ENCODE data around the gene P3H1. TPM values are rescaled to one million over a fixed set of nuclear protein-coding genes. Genes with fewer than 3 reads are reported as not detected.

Gene P3H1
- total RNA-seq, 1 experiment from 2014 or later, result 247 TPM

DNA sequence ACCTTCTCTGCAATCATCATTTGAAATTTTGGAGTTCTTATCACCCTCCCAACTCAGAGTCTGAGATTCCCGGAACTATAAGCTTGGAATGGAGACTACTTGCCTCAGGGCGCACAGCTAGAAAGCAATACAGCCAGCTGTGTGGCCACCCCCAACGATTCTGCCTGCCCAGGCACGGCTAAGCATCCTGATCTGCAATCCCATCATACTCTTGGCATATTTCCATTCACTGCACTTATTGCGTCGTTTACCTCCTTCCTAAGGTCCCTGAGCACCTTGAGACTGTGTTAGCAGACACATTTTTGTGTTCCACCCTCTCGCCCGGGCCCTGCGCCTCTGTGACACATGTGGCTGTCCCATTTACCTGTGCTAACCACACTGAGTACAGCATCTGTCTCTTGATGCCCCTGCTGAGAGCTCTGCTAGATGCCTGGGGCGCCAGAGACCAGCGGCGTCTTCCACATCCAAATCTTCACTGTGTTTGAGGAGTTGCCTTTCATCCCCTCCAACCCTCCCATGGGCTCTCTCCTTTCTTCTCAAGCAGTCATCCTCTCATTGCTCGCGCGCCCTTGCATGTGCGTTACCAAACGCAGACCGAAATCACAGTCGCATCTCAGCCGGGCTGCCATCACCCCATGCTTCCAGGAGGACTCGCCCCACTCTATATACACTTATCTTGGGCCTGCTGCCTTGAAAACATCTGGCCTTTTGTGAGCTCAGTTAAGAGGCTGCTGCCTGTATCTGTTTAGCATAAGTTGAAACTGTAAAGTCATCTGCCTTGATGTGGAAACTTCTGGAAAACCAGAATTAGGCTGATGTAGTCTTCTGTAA is 23.3 kb downstream of the P3H1 start:
- DNase-seq (ENCODE audit: low read depth), result peak; percentile 33

DNA sequence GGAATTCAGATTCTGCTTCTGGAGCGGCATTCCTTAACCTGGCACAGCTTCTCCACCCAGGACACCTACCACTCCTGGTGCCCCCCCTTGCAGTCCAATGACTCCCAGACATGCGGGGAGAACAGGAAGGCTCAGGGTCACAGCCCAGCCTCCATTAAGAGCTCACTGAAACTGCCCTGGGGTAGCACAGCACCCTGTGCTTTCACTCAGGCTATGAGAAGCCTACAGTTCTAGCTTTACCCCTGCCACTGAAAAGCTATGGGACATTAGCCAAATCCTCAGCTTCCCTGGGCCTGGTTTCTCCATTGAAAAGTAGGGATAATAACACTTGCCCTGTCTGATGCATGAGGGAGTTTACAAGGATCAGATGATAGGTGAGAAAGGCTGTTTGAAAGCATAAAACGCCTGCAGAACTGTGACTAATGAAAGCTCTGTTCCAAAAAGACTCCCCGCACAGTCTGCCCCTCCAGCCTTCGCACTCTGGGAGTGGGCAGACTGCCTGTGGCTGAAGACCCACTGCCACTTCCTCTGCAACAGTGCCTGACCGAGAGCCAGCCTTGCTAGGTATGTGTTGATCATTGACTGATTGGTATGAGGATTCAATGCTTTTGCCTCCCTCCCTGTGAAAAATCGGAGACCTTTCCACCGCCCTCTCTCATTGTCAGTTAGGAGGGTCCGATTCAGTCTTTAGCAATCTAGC is 24.1 kb downstream of the P3H1 start:
- no peak for DNase-seq (ENCODE audit: low read depth)

DNA sequence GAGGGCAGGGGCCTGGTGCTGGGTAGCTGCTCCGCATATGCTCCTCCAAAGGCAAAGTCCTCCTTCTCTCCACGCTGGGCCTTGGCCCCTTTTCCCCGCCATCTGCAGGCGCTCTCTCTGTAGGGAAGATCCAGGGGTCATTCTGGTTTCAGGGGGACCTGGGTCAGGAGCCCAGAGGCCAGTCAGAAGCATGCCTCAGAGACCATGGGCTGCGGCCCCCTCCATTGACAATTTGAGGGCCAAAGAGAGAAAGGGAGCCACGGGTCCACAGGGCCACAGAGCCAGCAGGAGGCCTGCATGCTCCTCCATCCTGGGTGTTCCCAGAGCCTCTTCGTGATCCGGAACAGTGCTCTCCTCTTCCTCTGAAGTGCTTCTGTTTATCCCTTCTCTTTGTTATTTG is 24.7 kb downstream of the P3H1 start:
- DNase-seq (ENCODE audit: low read depth), result no peak

DNA sequence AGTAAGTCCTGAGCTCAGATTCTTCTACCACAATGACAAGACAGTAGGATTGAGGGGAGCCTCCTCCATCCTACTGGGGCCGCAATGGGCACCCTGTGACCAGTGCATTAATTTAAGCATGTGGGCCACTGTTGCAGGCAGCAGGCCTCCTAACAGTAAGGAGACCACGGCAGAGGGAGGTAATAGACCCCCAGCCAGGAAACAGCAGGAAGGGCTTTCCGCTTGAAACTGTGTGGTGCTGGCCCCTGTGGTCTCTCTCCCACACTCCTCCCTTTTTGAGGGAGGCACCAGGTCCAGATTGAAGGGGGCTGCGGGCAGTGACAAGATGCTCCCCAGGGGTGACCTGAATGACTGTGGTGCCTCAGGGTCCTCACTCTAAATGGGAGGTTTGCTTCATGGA is 25.1 kb downstream of the P3H1 start:
- no peak for DNase-seq (ENCODE audit: low read depth)

DNA sequence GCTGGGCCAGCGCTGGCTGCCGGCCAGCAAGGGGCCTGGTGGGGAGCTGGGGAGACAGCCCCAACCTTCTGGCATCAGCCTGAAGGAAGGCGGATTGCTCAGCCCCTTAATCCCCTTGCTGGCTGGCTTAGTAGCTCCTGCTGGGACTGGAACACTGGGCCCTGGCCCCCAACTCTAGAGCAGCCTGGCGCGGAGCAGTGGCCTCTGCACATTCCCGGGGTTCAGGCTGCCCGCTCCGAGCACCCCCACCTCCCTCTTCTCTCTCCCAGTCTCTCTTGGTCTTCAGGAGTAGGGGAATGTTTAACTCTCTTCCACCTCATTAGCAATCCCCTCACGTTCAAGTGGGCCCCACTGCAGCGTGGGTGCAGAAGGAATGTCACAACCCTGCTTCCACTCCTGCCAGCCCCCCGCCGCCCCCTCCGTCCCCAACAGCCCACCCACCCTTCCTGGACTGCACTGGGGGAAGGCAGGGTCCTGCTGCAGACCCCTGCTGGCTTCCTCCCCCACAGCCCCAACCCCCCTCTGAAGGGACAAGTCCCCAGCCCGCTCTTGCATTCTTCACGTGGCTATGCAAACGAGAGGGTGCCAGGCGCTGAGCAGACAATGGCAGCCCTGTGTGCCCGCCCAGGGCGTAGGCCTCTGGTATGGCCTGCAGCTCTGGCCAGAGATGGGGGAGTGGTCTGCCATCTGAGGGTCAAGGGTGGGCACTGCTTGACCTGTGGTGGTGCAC is 25.8 kb downstream of the P3H1 start:
- no peak for DNase-seq (ENCODE audit: low read depth)

DNA sequence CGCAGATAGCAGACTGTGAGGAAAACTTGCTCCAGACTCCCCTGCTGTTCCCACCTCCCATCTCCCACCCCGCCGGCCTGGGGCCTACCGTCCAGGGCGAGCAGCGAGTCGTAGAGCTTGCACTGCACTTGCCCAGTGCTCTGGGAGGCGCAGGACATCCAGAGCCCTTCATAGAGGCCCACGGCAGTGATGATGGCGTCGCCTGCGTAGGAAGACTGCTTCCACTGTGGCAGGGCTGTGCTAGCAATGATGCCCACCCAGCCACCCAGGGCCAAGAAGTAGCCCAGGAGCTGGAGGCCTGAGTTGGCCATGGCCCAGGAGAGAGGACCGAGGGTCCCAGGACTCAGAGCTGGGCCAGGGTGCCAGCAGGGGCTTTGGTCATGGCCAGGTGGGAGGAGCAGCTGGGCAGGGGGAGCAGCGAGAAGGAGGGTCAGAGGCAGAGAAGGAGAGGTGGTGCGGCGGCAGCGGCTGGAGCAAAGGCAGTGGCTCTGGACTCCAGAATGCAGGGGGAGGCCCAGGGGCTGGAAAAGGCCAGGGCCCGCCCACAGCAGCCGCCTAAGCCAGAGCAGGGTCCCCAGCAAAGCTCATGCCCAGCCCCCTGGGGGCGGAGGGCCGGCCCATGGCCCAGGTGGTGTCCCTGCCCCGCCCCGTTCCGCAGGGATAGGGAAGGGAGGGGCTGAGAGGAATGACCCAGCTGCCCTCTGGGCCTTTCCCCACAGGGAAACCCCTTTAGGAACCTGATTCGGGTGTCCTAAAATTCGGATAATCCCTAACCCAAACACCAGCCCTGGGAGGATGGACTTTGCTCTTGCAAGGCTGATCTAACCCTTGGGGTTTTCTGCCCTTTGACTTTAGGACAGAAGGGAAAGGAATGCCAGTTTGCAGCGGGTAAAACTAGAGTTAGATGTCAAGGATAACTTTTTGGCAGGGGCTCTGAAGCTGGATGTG is 26.8 kb downstream of the P3H1 start, which contains the start of gene CLDN19:
CLDN19 (minus strand) TSS at position 484 of the 948 bp plus-strand sequence; CDS start at position 311, 173 bp downstream.
- DNase-seq (ENCODE audit: low read depth), result no peak

DNA sequence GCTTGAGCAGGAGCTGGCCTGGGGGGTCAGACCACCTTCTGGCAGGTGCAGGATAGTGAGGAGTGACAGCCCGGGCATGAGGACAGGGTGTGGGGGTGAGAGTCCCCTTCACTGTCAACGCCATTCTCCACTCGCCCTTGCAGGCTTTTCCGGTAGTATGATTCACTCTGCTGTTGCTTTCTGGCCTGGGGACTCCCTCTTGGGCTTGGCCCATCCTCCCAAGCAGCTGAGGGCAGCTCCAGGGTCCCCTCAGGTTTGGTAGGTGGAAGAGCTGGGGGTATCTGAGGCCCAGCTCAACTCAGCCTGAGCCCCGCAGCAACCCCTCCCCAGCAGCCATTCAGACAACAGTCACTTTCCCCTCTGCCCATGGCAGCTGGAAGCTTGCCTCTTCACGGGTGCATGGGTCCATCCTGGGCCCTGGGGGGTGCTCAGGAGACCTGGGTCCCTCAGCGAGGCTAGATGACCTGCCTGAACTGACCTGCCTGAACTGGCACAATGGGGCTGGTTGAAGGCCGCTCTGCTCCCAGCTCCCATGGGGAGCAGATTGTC is 28.1 kb downstream of the P3H1 start:
- no peak for DNase-seq (ENCODE audit: low read depth)

DNA sequence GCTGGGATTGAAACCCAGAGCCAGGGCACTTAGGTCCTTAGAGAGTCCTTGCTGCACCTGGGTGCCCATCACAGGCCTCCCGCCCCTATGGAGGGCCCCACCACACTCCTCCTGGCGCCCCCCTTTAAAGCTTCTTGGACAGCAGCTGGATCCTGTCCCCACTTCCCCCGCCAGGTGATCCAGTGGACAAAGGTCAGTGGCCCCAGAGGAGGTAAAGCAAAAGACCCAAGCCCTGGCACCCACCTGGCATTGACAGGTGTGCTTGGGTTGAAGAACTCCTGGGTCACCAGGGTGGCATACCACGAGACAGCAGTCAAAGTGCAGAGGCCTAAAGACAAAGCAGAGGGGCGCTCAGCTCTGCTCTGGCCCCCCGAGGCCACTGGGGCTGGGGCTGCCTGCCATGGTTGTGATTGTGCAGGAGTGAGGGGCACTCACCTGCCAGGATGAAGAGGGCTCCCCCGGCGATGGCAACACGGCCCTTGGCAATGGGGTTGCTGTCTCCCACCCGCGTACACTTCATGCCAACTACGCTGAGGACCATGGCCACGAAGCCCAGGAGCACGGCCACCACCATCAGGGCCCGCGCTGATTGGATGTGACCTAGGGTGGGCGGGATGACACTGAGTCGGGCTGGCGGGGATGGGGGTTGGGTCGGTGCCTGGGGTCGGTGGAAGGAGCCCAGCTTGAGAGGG is 28.7 kb downstream of the P3H1 start:
- DNase-seq (ENCODE audit: low read depth), result no peak

DNA sequence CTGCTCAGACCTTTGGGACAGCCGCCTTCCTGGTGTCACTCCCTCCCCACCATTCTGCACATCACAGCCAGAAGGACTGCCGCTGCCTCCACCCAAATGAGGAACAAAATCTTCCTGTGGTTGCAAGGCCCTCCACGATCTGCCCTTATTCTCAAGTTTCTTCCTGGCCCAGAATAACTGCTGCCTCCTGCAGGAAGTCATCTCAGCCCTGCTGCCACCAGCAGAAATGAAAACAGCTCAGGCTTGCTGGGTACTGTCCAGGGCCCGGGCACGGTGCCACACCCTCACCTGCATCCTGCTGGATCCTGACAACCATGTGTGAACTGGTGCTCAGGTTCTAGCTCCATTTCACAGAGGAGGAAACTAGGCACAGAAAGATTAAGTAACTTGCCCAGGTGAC is 29.6 kb downstream of the P3H1 start:
- DNase-seq (ENCODE audit: low read depth), result no peak

DNA sequence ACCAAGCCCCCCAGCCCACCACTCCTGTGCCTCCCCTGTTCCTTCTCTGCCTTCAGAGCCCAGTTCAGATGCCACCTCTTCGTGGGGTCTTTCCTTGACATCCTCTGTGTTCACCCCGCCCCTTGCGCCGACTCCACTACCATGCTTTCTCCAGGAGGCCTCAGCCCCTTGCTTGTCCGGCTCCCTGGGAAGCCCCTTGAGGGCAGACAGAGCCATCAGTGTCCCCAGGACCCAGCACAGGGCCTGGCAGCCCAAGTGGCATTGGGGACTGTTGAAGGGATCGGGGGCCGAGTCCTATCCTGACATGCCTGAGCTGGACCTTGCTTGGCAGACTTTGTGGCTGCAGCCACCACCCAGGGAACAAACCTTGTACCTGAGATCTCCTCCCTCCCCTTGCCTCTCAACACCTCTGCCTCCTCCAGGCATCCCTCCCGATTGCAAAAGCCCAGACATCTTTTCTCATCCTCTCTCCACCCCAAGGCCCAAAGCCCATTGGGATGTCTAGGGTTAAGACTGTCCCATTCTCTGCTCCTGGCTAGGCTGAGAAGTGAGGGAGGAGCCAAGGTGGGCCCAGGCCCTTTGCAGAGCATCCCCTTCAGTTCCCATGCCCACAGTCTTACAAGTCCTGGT is 30.1 kb downstream of the P3H1 start:
- DNase-seq (ENCODE audit: low read depth), result no peak

DNA sequence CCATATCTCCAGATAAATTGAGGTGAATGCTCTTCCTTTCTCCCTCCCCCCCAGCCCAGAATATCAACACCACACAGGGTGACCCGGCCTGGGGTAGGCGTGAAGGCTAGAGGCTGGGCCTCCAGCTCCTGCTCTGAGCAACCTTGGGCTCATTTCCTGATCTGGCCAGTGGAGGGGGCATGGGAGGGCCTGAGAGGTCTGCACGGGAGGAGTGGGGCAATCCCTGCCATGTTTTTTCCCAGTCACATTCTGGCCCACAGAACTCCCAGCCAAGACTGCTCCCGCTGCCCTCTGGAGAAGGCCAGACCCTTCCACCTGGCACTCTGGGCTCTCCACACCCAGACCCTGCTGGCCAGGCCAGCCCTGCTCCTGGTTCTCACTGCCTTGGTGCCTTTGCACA is 30.7 kb downstream of the P3H1 start:
- peak; percentile 26 for DNase-seq (ENCODE audit: low read depth)

DNA sequence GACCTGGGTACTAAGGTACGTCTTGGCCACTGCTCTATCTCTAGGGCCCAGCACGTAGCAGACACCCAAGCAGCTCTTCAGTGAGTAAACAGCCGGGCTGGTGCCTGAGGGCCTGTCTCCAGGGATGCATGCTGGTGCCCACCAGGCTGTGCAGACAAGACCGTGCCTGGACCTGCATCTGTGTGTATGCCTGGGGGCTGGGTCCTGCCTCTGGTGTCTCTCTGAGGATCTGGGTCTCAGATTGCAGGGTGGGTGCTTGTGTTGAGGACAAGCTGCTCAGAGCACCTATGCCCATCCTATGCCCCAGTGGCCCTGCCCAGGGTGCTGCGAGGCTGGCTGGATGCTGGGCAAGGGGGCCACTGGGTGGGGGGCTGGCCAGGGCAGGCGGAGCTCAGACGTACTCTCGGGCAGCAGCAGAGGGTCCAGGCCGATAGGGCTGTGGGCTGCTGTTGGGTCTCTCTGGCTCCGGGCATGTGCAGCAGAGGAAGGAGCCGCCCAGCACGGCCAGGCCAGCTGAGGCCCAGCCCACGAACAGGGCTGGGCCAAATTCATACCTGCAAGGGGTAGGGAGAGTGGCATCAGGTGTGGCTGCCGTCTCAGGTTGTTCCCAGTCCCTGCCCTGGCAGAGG is 31.2 kb downstream of the P3H1 start:
- DNase-seq (ENCODE audit: low read depth), result no peak

DNA sequence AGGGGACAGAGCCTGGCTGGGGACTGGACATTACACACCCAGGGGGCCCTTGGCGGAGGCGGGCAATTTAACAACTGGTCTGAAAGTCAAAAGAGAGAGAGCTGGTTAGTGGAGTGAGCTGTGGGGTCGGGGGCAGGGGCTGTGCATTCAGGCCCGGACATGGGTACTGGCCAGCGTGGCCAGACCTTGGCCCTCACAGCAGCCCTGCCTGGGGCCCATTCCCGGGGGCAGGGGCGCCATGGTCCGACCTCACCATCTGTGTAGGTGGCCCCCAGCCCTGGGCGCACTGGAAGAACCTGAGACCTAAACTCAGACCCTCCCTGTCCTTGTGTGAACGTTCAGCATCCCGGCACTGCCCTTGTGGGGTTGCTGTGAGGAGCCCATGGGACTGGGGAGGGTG is 31.8 kb downstream of the P3H1 start:
- no peak for DNase-seq (ENCODE audit: low read depth)

DNA sequence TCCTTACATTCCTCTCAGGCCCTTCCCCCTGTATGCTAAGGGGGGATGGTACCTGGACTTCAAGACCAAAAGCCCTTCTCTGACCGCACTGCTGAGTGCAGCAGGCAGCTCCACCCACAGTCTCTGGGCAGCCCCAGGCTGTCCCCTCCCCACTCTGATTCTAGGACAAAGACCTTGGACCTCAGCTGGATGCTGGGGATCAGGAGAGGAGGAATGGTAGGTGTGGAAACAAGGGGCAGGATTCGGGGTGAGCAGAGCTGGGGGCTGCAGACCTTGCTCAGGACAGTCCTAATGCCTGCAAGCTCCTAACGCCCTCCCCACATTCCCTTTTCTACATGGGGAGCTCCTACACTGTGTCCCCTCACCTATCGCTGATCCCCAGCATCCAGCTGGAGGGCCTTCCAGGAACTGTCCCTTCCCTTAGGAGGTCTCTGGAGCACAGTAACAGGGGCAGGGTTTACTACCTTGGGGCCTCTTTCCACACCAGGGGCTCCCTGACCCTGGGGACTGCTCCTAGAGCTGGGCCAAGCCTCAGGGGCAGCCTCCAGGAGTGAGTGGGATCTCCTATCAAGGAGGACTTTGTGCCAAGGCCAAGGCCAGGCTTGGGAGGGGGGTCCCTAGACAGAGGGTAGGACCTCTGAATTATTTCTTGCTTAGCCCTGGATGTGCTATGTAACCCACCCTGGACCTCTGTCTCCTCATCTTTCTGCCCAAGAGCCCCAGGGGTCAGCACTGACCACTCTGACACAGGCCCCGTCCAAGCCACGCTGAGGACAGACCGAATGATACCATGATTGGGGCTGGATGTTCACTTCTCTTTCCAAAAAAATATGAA is 32.4 kb downstream of the P3H1 start:
- DNase-seq (ENCODE audit: low read depth), result no peak

DNA sequence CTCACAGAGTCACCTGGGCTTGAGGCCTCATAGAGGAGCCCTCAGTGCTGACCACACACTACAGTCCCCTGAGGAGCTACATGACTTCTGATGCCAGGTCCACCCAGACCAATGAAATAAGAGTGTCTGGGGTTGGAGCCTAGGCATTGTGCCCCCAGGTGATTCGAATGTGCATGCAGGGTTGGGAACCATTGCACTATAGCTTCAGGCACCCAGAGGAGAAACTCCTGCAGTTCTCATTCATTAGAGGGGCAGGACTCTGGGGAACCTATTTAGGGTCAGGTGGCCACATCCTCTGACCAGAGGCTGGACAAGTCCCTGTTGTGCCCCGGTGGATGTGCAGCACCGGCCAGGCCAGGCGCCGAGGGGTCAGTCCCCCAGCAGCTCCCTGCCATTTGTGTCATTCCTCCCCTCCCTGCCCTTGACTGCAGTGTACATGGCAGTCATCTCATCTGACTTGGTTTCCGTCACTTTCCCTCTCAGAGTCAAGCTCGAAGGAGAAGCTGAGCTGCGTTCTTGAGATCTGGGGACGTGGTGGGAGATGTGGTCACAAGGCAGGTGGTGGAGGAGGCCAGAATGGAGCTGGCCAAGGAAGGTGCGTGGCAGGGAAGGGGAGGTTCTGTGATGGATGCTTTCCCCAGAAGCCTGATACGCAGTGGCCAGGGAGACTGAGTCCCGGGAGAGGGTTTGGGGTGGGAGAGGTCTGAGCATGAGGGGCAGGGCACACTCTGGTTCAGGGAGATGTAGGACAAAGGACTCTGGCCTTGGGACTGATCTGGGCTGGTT is 33.2 kb downstream of the P3H1 start:
- no peak for DNase-seq (ENCODE audit: low read depth)

DNA sequence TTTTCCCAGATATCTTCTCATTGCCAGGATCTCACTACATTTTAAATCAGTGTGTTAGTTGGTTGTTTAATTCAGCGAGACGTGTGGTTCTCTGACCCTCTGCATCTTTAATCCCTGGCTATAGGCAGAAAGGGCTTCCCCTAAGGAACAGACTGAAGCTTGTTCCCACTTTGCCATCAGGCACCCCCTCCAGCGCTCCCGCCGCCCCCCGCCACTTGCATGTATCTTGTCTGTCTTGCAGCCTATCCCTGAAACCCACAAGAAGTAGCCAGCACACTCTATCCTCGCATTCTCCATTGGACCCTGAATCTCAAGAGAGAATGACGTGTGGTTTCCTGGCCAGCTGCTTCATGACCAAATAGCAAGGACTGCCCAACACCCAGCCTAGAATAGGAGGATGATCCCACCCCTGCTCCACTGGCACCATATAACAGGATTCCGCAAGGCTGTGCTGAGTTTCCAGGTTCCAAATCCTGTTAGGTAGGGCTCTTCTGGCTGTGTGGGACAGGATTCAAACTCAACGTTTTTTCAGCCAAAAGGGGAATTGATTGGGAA is 34.6 kb downstream of the P3H1 start:
- DNase-seq (ENCODE audit: low read depth), result no peak

DNA sequence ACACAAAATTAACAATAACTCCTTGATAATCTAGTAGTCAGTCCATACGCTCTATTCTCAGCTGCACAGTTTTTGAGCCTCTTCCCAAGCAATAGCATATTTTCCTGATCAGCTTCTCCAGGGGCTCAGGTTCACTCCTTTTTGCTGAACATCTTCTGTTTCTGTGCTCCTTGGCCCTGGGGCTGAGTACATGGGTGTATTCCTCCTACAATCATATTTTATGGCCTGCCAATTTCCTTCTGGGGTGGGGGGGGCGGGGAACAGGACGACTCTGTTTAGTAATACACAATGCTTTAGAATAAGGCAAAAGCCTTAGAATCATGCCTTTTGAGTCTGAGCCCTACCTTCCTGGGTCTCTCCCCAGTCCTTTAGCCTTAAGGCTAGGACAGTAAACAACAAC is 35.2 kb downstream of the P3H1 start:
- DNase-seq (ENCODE audit: low read depth), result no peak
